GM20000 (cell line): Measurements from ENCODE around the gene ITGB7.

ENCODE experiments used
- DNase-seq: peaks from one replicate; pipeline ENCODE4 v3.0.0; 2012; ENCODE audit warnings: low spot score
- TF ChIP-seq, protein P1 (sequence below): IDR thresholded peaks from 2 replicates; pipeline ENCODE4 v1.5.1; 2012; ENCODE audit warnings: mild to moderate bottlenecking, control low read depth; ENCODE audit errors: extremely low read depth, missing control alignments

ITGB7 gene

DNA sequence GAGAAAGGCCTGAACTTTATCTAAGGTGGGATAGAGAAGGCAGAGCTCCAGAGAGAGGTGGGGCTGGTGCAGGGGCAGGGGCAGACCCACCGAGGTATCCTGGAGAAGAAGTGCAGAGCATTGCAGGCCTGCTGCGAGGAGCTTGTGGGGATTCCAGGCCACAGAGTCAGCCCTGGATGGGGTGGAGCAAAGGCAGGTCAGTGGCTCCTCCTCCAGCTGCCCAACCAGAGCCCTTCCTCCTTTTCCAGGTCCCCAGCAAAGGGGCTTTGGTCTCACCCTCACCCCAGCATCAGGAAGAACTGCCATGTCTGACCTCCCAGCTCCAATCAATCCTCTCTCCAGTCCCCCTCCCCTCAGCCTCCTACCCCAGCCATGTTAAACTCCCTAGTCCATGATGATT, 46.4 kb downstream of the ITGB7 start:
- TF ChIP-seq, protein P1, sequence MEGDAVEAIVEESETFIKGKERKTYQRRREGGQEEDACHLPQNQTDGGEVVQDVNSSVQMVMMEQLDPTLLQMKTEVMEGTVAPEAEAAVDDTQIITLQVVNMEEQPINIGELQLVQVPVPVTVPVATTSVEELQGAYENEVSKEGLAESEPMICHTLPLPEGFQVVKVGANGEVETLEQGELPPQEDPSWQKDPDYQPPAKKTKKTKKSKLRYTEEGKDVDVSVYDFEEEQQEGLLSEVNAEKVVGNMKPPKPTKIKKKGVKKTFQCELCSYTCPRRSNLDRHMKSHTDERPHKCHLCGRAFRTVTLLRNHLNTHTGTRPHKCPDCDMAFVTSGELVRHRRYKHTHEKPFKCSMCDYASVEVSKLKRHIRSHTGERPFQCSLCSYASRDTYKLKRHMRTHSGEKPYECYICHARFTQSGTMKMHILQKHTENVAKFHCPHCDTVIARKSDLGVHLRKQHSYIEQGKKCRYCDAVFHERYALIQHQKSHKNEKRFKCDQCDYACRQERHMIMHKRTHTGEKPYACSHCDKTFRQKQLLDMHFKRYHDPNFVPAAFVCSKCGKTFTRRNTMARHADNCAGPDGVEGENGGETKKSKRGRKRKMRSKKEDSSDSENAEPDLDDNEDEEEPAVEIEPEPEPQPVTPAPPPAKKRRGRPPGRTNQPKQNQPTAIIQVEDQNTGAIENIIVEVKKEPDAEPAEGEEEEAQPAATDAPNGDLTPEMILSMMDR: no peak
- DNase-seq: no peak

DNA sequence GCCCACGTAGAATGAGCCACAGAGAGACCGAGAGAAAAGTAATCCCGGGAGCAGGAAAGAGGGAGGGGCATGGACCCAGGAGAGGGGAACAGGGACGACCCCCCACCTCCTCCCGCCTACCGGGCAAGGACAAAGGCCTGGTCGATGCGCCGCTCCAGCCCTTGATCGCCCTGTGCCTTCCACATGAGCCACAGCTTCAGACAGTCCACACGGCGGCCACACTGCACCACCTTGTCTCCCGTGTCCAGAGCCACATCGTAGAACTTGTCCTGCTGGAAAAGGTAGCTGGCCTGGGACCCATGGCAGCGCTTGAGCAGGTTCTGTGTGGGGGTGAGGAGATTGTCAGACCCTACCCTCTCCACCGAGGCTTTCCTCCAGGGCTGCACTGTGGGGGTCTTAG, 47.1 kb downstream of the ITGB7 start:
- DNase-seq: no peak
- TF ChIP-seq, protein P1: no peak

DNA sequence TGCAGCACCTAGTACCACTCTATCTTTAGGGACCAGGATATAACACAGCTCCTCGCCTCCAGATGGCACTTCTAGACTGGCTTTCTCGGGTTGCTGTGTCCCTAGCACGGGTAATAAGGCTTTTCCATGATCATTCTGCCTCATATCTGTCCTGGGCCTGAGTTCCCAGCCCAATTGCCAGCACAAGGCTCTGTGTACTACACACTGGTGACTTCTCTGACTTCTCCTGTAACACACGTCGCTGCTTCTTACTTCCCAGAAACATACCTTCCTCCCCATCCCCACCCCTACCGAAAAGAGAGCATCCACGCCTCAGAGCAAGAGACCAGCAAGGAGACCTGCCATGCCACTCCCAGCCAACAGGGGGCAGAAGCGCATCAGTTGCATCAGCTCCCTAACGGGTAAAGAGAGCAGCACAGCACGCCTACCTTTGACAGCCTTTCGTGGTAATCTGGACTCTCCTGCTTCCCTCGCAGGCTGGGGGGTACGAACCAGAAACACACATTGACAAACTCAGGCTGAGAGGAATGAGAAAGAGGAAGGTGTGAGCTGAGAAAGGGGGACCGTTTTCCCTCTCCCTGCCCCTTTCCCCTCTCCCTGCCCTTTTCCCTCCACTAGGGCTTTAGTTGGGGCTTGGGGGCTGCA, 47.7 kb downstream of the ITGB7 start:
- DNase-seq: peak; percentile 89
- TF ChIP-seq, protein P1: peak; percentile 98

DNA sequence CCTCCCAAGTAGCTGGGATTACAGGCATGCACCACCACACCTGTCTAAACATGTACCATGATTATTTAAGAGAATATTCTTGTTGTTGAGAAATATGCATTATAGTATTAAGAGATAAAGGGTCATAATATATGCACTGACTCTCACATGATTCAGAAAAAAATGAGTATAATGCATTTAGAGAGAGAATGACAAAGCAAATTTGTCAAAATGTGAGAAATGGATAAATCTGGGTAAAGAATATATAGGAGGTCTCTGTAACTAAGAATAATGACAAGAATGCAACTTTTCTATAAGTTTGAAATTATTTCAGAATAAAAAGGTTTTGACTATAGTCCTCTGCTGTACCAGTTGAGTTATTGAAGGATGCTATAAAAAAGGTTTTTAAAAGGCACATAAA, 54.7 kb downstream of the ITGB7 start:
- TF ChIP-seq, protein P1: no peak
- DNase-seq: no peak

DNA sequence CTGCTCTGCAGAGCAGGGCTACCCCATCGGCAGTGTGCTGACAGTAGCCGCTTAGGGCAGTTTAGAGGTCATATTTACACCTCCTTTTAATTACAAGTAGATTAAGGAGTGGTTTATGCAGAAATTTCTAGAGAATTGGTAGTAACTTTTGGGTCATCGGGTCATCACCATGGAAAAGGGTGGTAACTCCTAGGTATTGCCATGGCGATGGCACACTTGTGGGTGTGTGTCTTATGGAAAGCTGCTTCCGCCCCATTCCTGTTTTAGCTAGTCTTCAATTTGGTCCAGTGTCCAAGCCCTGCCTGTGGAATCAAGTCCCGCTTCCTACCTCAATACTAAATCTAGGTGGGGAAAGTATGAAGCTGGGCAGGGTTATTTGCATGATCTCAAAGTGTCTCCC, 56.0 kb downstream of the ITGB7 start:
- no peak for DNase-seq
- TF ChIP-seq, protein P1: no peak

DNA sequence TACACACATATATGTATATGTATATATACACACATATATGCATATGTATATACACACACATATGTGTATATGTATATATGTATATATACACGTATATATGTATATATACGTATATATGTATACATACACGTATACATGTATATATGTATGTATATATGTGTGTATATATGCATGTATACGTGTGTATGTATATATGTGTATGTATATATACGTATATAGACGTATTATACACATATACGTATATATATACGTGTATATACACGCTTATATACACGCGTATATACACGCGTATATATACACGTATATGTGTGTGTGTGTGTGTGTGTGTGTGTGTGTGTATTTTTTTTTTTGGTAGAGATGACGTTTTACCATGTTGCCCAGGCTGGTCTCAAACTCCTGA, 59.4 kb downstream of the ITGB7 start:
- TF ChIP-seq, protein P1: no peak

DNA sequence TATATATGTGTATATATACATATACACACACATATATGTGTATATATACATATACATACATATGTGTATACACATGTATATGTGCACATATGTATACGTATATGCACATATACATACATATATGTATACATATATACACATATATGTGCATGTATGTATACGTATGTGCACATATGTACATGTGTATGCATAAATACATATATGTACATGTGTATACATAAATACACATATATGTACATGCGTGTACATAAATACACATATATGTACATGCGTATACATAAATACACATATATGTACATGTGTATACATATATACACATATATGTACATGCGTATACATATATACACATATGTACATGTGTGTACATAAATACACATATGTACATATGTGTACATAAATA, 59.9 kb downstream of the ITGB7 start:
- no peak for DNase-seq

More for the DNA sequence above, 59.4 kb downstream of the ITGB7 start:
- no peak for DNase-seq

More for the DNA sequence above, 59.9 kb downstream of the ITGB7 start:
- TF ChIP-seq, protein P1: no peak
